Fibroblast of pulmonary artery (primary cell): ENCODE measurements around the gene FABP7.

Experiments used
- DNase-seq: peaks from one replicate; pipeline ENCODE4 v3.0.0-alpha.2; 2010; ENCODE audit warnings: low read depth
- H3K4me3 ChIP-seq: replicated peaks from 2 replicates; pipeline ENCODE4 v1.5.1; 2011; ENCODE audit warnings: low read depth, mild to moderate bottlenecking, control low read depth, low read length, moderate library complexity
- CTCF ChIP-seq: IDR thresholded peaks from 2 replicates; pipeline ENCODE4 v1.5.1; 2011; ENCODE audit warnings: mild to moderate bottlenecking, control low read depth, low read length, inconsistent platforms; ENCODE audit errors: missing control alignments

FABP7 gene

GRCh38 chr6:122787721-122788120 is 8.2 kb downstream of the FABP7 start:
- no peak for TF ChIP-seq CTCF
- DNase-seq: no peak
- no peak overlapping the region for H3K4me3 ChIP-seq

- no peak overlapping the region for H3K4me3 ChIP-seq
- TF ChIP-seq CTCF: no peak
- DNase-seq: no peak
Observed at GRCh38 chr6:122788208-122788607, 8.7 kb downstream of the FABP7 start.

GRCh38 chr6:122788663-122789181 is 9.2 kb downstream of the FABP7 start:
- peak overlapping the region; percentile 84 for H3K4me3 ChIP-seq
- DNase-seq: no peak
- TF ChIP-seq CTCF: no peak

- peak; percentile 19 for TF ChIP-seq CTCF
Observed at GRCh38 chr6:122789182-122790027, 9.9 kb downstream of the FABP7 start, which contains the start of gene SMPDL3A. Gene SMPDL3A (plus strand): TSS chr6:122789258. CDS start chr6:122789347, 89 bp downstream.

GRCh38 chr6:122790028-122790422 is 10.5 kb downstream of the FABP7 start:
- no peak for TF ChIP-seq CTCF

More at GRCh38 chr6:122789182-122790027, 9.9 kb downstream of the FABP7 start, which contains the start of gene SMPDL3A:
- peak; percentile 87 for DNase-seq
- H3K4me3 ChIP-seq: peak within 1 kb of the TSS; percentile 84

GRCh38 chr6:122790423-122791309 is 11.2 kb downstream of the FABP7 start:
- H3K4me3 ChIP-seq: peak overlapping the region; percentile 84
- TF ChIP-seq CTCF: no peak
- no peak for DNase-seq

More at GRCh38 chr6:122790028-122790422, 10.5 kb downstream of the FABP7 start:
- no peak for DNase-seq
- peak overlapping the region; percentile 84 for H3K4me3 ChIP-seq
